ENCODE data around the gene BNC2.

DNA sequence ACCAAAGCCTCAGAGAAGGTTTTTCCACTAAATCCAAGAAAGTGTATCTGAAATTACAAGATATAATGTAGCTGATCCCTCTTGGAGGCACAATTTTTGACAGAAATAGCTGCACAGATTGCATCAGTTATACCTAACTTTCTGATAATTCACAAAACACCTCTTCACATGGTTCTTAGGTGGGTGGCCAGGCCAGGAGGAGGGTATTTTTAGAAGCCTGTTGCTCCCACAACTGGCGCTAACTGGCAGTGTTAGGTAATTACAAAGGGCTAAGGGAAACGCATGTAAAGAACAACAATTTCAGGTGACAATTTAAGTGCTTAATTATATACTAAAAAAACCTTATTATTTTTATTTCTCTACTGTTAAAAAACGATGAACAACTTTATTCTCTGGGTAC lies 247.9 kb downstream of the BNC2 start:
- TF ChIP-seq POLR2A (IDR thresholded peaks at IDR 0.05): no peak
- TF ChIP-seq, protein P1, sequence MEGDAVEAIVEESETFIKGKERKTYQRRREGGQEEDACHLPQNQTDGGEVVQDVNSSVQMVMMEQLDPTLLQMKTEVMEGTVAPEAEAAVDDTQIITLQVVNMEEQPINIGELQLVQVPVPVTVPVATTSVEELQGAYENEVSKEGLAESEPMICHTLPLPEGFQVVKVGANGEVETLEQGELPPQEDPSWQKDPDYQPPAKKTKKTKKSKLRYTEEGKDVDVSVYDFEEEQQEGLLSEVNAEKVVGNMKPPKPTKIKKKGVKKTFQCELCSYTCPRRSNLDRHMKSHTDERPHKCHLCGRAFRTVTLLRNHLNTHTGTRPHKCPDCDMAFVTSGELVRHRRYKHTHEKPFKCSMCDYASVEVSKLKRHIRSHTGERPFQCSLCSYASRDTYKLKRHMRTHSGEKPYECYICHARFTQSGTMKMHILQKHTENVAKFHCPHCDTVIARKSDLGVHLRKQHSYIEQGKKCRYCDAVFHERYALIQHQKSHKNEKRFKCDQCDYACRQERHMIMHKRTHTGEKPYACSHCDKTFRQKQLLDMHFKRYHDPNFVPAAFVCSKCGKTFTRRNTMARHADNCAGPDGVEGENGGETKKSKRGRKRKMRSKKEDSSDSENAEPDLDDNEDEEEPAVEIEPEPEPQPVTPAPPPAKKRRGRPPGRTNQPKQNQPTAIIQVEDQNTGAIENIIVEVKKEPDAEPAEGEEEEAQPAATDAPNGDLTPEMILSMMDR (IDR thresholded peaks at IDR 0.05): no peak
